HFF-Myc (cell line): ENCODE data around the gene CCL20.

Experiments used
- DNase-seq: peaks from one replicate; pipeline ENCODE4 v3.0.0-alpha.2; 2011; ENCODE audit warnings: low read depth; ENCODE audit errors: extremely low read depth
- H3K4me3 ChIP-seq: replicated peaks from 2 replicates; pipeline ENCODE4 v1.5.1; 2011; ENCODE audit warnings: low read depth, mild to moderate bottlenecking, control low read depth, low read length
- TF ChIP-seq, protein P1 (sequence below): IDR thresholded peaks from 2 replicates; pipeline ENCODE4 v1.5.1; 2012; ENCODE audit warnings: mild to moderate bottlenecking, low read depth, low read length, control low read depth; ENCODE audit errors: missing control alignments

The CCL20 gene

DNA sequence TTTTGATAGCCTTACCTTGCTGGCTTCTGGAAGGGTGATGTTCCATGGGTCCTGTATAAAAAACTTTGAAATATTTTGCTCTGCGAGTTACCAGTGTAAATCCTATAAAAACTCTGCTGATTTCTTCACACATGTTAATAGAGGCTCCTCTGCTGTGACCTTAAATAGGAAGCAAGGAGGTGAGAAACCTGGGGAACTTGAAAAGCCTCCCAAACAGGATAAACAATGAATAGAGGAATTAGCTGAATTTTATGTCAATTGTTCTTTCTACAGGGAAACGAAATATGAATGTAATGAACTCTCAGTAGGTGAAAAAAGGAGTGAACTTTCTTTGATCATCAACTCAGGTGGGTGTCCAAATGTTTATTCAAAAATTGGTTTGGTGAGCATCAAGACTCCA lies 10.8 kb upstream of the CCL20 start:
- DNase-seq: no peak
- no peak overlapping the region for H3K4me3 ChIP-seq
- TF ChIP-seq, protein P1, sequence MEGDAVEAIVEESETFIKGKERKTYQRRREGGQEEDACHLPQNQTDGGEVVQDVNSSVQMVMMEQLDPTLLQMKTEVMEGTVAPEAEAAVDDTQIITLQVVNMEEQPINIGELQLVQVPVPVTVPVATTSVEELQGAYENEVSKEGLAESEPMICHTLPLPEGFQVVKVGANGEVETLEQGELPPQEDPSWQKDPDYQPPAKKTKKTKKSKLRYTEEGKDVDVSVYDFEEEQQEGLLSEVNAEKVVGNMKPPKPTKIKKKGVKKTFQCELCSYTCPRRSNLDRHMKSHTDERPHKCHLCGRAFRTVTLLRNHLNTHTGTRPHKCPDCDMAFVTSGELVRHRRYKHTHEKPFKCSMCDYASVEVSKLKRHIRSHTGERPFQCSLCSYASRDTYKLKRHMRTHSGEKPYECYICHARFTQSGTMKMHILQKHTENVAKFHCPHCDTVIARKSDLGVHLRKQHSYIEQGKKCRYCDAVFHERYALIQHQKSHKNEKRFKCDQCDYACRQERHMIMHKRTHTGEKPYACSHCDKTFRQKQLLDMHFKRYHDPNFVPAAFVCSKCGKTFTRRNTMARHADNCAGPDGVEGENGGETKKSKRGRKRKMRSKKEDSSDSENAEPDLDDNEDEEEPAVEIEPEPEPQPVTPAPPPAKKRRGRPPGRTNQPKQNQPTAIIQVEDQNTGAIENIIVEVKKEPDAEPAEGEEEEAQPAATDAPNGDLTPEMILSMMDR: no peak

DNA sequence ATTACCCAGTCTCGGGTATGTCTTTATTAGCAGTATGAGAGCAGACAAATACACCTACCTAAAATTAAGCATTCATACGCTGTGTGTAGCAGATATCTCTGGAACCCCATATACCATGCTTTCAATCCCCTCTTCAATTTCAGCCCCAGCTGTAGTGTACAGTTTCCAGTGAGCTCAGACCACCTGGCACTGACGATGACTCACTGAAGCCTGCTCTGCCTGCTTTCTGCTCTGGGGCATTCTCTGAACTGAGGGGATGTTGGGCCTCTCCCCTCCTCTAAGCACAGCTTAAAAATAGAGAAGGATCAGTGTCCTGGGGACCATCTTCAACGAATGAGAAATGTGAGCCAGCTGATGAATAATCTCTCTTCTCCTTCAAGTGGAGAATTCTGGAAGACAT lies 8.7 kb upstream of the CCL20 start:
- H3K4me3 ChIP-seq: no peak overlapping the region
- TF ChIP-seq, protein P1: no peak
- DNase-seq: no peak

DNA sequence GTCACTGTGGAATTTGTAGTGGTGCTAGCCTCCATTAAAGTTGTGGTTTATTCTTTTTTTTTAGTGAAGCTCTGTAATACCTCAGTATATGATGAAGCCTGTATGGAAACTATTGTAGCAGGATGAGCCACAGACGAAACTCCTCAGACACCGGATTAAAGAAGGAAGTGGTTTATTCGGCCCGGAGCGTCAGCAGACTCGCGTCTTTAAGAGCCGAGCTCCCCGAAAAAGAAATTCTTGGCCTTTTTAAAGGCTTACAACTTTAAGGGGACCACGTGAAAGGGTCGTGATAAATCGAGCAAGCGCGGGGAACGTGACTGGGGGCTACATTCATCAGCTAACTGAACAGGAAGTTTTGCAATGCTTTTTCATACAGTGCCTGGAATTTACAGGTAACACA lies 8.1 kb upstream of the CCL20 start:
- TF ChIP-seq, protein P1: no peak

DNA sequence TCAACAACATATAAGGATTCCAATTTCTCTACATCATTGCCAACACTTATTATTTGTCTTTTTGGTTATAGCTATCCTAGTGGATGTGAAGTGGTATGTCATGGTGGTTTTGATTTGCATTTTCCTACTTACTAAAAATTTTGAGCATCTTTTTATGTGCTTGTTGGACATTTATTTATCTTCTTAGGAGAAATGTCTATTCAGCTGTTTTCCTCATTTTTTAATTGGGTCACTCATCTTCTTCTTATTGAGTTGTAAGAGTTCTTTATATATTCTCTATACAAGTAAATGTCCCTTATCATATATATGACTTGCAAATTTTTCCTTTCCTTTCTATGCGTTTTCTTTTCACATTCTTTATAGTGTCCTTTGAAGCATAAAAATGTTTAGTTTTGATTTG lies 4.7 kb upstream of the CCL20 start:
- no peak for DNase-seq
- TF ChIP-seq, protein P1: no peak

More for the DNA sequence above, 8.1 kb upstream of the CCL20 start:
- DNase-seq: no peak
- no peak overlapping the region for H3K4me3 ChIP-seq

DNA sequence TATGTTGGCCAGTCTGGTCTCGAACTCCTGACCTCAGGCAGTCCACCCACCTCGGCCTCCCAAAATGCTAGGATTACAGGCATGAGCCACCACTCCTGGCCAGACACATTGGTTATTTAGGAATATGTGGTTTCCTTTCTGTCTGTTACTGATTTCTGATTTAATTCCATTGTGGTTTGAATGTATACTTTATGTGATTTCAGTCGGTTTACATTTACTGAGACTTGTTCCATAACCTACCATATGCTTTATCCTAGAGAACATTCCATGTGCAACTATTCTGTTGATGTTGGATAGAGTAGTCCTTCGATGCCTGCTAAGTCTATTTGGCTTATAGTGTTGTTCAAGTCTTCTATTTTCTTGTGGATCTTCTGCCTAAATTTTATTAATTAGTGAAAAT lies 1.6 kb upstream of the CCL20 start:
- no peak overlapping the region for H3K4me3 ChIP-seq
- no peak for DNase-seq
- TF ChIP-seq, protein P1: no peak

More for the DNA sequence above, 4.7 kb upstream of the CCL20 start:
- no peak overlapping the region for H3K4me3 ChIP-seq

DNA sequence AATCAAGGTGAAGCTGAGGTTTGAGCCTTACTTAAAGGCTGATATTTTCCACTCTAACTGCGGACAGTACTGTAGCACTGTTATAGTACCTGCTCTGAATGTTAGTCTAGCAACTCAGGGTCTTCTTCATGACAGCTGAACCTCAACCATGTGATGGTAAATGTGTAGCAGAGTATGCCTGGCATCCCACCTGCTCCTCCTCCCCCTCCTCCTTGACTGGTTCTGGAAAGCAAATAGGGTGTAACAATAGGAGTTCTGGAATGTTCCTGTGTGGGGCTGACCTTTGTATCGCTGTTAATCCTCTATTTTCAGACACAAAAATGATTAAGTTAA lies 447 bp upstream of the CCL20 start:
- no peak overlapping the region for H3K4me3 ChIP-seq
- TF ChIP-seq, protein P1: no peak
- DNase-seq: no peak

DNA sequence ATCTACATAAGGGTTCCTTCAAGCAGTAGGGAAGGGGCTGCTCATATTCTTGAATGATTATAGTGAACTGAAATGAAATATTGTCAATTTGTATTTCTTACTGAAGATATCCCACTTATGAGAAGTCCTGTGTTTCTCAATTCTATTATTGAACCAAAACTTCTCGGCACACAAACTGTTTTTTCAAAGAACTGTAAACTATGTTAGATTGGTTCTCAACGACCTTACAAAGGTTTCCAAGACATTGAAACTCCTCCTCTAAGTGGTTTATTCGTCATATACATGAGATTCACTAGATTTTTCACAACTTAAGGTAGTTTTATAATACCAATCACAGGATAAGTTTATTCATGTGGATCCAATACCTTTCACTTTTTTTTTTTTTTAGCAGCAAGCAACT lies 1.4 kb downstream of the CCL20 start:
- DNase-seq: no peak
- no peak overlapping the region for H3K4me3 ChIP-seq
- TF ChIP-seq, protein P1: no peak
